NT2/D1 (cell line): ENCODE results near the gene CRAT.

ENCODE experiments used
- SUZ12 ChIP-seq: IDR thresholded peaks from 2 replicates; pipeline ENCODE4 v1.6.1; 2011; ENCODE audit not compliant: insufficient read length, insufficient read depth; ENCODE audit errors: extremely low read depth
- YY1 ChIP-seq: IDR thresholded peaks from 2 replicates; pipeline ENCODE4 v1.6.1; 2011; ENCODE audit not compliant: insufficient read length, insufficient read depth
- ZNF274 ChIP-seq: IDR thresholded peaks from 2 replicates; pipeline ENCODE4 v1.6.1; 2011; ENCODE audit warnings: mild to moderate bottlenecking, low read depth, low read length

GRCh38 chr9:129095170-129095667 is 15.4 kb downstream of the CRAT start:
- TF ChIP-seq YY1 (no peak), ZNF274 (no peak), SUZ12 (no peak)
